GM12878 (cell line): ENCODE measurements around the gene PPP2R5C.

ENCODE experiments used
- EZH2 ChIP-seq: IDR thresholded peaks from 2 replicates; pipeline ENCODE4 v1.6.1; 2012; ENCODE audit warnings: low read depth, mild to moderate bottlenecking, control low read depth, inconsistent platforms, low read length, borderline replicate concordance; ENCODE audit not compliant: control insufficient read depth
- FOS ChIP-seq: IDR thresholded peaks from 3 replicates; pipeline ENCODE4 v1.6.1; 2011; ENCODE audit warnings: borderline replicate concordance; ENCODE audit not compliant: insufficient read length; ENCODE audit errors: extremely low read depth
- JUND ChIP-seq: IDR thresholded peaks from 2 replicates; pipeline ENCODE4 v1.6.1; 2012; ENCODE audit warnings: low read depth, mild to moderate bottlenecking, low read length, improper control_type of control experiment, moderate library complexity
- POLR2AphosphoS5 ChIP-seq: IDR thresholded peaks from 2 replicates; pipeline ENCODE4 v1.6.1; 2011; ENCODE audit warnings: mild to moderate bottlenecking, low read length, inconsistent platforms
- SREBF2 ChIP-seq: IDR thresholded peaks from 2 replicates; pipeline ENCODE4 v1.6.1; 2012; ENCODE audit warnings: mild to moderate bottlenecking, low read length
- TF ChIP-seq, protein P1 (sequence below): fragments of 450-650 bp; IDR thresholded peaks from 2 replicates; pipeline ENCODE4 v1.6.1; 2017; ENCODE audit warnings: mild to moderate bottlenecking

DNA sequence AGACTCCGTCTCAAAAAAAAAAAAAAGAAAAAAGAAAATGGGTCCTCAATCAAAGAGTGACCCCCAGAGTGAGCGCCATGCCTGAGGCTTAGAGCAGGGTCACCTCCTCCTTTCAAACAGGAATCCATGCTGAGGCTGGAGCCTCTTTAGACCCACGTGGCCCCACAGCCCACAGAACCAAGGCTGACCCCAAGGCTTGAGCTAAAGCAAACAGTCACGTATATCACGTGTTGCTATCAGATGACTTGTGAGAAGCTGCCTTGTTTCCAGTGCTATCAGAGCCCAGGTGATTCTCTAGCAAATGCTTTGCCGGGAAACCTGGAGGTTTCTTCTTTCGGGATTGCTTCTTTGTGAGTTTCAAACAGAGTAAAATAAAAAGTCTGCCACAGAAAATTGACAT, 171.2 kb downstream of the PPP2R5C start:
- no peak for TF ChIP-seq FOS
- no peak for TF ChIP-seq JUND
- no peak for TF ChIP-seq EZH2
- no peak for TF ChIP-seq SREBF2
- TF ChIP-seq, protein P1, sequence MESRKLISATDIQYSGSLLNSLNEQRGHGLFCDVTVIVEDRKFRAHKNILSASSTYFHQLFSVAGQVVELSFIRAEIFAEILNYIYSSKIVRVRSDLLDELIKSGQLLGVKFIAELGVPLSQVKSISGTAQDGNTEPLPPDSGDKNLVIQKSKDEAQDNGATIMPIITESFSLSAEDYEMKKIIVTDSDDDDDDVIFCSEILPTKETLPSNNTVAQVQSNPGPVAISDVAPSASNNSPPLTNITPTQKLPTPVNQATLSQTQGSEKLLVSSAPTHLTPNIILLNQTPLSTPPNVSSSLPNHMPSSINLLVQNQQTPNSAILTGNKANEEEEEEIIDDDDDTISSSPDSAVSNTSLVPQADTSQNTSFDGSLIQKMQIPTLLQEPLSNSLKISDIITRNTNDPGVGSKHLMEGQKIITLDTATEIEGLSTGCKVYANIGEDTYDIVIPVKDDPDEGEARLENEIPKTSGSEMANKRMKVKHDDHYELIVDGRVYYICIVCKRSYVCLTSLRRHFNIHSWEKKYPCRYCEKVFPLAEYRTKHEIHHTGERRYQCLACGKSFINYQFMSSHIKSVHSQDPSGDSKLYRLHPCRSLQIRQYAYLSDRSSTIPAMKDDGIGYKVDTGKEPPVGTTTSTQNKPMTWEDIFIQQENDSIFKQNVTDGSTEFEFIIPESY: no peak
- TF ChIP-seq POLR2AphosphoS5: no peak
